M059J (cell line): Measurements from ENCODE around the gene PCLAF. TPM values are rescaled to one million over a fixed set of nuclear protein-coding genes. Genes with fewer than 3 reads are reported as not detected.
"Not testable (repeated sequence)": the region's sequence is repeated elsewhere in the genome, so short reads cannot be mapped to it uniquely, and the experiment has no call there.

Source experiments
- DNase-seq: peaks from one replicate; pipeline ENCODE4 v3.0.0-alpha.2; 2012; ENCODE audit warnings: low read depth
- total RNA-seq: library from RNA; depleted of rRNA; stranded (reverse); fragments of >200 nt; shearing (Covaris generic); gene quantifications from 2 replicates; pipeline ENCODE4 v1.2.3, GENCODE V29; 2014; rRNA removed

The PCLAF gene, protein sequence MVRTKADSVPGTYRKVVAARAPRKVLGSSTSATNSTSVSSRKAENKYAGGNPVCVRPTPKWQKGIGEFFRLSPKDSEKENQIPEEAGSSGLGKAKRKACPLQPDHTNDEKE
- 90.7 and 163 TPM in 2 replicates for total RNA-seq

DNA sequence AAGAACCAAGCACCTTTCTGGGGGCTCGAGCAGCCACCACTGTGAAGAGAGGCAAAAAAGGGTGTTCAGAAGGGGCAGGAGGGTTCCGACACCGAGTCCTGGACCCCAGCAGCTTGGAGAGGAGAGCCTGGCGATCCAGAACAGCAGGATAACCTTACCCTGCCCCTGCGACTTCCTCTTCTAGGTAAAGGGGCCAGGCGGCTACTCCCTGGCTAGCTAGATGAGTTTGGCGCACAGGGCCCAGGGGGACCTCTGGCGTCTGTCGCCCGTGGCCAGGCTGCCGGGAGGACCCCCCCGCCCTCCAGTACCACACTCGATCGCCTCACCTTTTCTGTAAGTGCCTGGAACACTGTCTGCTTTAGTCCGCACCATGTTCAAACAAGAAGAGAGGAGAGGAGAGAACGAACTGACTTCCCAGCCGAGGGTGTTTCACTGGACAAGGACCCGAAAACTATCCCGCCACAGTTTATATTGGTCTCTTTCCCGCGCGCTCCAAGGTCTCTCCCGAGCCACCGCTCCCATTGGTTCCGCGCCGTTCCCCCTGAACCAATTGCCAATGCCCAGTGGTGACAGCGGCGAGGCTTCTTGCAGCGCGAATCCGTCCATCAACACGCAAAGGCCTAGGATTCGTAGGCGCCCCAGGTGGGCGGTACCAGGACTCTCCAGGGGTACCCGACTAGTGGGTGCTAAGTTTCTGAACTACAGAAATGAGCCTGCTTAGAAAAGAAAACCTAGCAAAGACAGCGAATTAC is at the start of gene PCLAF:
TSS of gene PCLAF (minus strand) at position 442 of the 752 bp plus-strand sequence. CDS start at position 372, 70 bp downstream.
- peak; percentile 99 for DNase-seq

DNA sequence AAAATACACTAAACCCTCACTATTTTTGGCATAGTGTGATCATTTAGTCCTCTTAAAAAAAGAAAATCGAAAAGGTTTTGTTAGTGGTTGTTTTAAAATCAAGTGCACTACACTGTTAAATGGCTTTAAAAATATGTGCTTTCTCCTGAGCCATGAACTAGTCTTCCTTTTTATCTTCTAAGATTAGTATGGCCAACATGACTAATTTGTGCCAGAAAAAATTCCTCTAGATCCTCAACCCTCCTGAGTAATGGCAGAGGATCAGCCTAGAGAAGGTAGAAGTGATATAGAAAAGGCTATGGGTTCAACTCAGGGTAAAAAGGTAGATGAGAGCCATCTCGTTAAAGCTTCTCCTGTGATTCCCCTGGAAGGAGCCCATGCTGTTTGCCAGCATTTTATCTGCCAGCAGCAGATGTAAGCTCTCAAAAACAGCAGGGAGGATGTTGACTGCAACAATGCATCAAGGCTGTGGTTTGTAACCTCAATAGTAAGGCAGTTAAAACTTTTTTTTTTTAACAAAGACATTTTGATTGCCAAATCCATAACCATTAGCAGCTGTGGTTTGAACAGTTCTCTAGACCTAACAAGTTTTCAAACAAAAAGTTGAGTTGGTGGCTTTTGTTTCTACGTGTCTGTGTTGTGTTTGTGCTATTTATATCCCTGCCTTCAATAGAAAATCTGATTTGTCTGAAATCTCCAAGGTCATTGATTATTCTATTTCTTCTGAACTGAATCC is 48.9 kb upstream of the PCLAF start:
- peak; percentile 69 for DNase-seq

DNA sequence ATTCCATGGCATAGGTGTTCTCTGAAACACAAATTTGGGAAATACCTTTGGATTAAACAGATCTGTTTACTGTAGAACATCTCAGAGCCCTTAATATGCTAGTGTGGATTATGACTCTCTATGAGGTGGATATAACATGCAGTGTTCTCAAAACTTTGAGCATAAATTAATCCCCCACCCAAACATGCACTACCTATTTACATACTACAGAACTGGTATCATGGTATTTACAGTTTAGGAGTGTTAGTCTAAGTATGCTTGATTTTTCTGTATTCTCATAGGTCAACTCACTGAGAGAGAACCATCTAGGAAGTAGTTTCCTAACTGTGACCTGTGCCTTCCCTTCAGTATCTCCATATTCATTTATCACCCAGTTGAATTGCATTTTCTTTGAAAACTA is 48.2 kb upstream of the PCLAF start:
- no peak for DNase-seq

DNA sequence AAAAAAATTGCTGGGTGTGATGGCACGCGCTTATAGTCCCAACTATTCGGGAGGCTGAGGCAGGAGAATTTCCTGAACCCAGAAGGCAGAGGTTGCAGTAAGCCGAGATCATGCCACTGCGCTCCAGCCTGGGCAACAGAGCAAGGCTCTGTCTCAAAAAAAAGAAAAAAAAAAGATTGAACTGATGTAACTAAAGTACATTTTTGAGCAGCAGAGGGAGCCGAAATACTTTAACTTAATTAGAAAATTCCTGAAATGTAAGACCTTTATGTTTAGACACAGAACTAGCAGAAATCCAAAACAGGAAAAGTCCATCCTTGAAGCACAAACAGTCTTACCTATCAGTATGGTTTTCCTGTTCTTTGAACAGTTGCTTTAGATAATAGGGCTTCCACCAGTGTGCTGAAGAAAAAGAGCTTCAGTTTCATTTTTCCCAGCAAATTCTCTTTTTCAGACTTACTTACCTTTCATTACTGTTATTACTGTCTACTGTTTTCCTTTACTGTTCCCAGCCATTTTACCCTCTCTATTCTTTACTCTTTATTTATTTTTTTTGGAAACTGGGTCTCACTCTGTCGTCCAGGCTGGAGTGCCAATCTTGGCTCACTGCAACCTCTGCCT is 45.7 kb upstream of the PCLAF start:
- peak; percentile 38 for DNase-seq

DNA sequence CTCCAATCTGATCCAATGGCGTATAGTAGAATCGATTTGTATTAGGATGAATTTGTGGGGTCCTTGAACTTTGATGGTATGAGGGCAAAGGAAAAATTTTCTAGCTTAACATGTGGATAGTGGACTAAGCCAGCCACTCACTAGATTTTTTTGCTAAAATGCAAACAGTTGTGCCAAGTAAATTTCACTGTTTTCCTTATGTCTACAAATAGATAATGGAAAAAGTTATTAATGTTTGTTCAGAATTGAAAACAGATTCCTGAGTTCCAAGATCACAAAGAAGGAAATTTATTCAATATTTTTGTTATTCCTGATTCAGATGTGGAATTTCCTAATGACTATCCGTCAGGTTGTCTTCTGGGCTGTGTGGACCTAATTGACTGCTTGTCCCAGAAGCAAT is 44.0 kb upstream of the PCLAF start:
- no peak for DNase-seq

DNA sequence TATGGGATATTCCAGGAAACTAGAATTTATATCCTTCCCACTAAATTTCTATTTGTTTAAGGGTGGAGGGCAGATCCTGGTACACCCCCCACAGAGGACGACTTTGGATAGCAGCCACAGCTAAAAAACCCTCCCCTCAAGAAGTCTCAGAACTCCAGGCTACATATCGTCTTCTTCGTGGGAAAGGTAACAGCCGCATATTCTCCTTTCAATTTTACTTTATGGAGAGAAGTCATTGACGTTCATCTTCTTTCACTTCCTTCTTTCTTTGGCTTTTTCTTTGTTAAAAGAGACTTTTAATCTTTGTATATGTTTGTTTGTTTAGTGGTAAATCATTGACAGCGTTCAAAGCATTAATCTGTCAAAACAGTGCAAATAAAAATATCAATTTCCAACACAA is 42.7 kb upstream of the PCLAF start:
- no peak for DNase-seq

DNA sequence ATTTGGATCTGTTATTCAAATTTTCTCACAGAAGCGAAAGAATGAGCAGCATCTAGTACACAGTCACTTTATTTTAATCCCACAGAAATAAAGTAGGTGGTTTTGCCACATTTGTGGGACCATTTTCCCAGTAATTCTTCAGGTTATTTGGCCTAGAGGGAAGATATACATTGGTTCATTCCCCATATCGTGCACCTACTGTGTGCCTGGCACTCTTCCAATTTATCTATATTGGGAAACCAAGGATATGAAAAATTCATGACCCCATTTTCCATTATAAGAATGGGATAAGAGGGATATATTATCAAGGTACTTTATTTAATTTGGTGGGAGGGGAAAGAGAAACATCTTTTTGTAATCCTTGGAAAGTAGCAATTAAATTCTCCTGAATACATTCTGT is 41.5 kb upstream of the PCLAF start:
- DNase-seq = no peak

DNA sequence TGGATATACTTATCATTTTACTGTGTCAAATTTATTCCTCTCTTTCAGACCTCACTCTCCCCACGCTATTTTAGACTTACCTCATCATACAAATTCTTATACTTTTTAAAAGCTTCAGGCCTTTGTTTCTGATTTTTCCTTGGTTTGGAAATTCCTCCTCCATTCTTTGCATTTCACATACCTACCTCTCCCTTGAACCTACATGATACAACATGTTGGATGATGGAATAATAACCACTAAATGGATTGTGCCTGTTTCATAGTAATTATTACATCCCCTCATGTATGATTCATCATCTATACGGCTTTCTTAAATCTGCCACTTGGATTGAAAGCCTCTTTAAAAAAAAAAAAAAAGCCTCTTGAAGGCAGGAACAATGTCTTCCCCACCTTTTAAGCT is 31.0 kb upstream of the PCLAF start:
- DNase-seq = no peak

DNA sequence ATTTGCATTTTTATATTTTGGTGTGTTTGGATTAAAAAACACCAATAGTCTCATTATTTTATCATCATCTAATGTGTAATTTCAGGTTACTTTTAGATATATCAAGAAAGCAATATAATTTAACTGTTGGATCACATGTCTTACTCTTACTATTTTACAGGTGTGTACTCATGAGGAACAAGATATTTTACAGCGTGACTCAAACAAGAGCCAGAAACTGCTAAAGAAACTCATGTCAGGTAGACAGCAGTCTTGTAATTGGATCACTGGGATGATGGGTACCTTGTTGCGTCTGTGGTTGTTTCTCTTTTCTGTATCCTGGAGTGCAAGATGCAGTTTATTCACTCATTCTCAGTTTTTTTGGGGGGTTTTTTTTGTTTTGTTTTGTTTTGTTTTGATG is 19.3 kb upstream of the PCLAF start:
- no peak for DNase-seq

DNA sequence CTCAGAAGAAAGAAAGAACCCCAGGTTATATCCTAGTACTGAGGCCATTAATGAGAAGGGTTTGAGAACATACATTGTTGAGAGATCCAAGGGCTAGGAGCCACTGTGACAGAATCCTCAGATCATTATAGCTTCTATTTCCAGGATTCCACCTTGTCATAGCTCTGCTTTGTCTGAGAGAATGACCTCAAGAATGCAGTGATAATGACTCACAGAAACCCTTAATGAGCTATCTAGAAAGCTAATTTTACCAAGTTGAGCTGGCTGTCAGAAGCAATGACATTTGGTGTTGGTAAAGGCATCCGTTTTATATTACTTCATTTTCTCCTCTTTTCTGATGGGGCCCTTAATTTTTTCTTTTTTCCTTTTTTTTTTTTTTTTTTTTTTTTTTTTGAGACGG is 17.3 kb upstream of the PCLAF start:
- DNase-seq = peak; percentile 35

DNA sequence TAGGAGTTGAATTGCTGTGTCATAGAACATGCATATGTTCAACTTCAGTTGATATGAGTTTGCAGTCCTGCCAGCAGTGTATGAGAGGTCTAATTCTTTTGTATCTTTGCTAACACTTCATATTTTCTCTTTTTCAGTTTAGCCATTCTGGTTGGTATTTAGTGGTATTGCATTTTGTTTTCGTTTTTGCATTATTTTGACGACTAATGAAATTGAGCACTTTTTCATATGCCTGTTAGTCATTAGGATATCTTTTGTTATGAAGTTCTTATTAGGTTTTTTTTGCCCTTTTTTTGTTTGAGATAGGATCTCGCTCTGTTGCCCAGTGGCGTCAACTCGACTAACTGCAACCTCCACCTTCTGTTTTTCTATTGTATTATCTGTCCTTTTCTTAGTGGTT is 15.5 kb upstream of the PCLAF start:
- no peak for DNase-seq

DNA sequence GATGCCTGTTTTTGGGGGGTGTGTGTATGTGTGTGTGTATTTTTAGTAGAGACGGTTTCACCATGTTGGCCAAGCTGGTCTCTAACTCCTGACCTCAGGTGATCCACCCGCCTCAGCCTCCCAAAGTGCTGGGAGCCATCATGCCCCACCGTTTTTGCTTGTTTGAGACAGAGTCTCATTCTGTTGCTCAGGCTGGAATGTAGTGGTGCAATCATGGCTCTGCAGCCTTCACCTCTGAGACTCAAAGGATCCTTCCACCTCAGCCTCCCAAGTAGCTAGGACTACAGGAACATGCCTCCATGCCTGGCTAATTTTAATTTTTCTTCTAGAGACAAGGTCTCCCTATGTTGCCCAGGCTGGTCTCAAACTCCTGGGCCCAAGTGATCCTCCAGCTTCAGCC is 11.2 kb upstream of the PCLAF start:
- not testable (repeated sequence) for DNase-seq

DNA sequence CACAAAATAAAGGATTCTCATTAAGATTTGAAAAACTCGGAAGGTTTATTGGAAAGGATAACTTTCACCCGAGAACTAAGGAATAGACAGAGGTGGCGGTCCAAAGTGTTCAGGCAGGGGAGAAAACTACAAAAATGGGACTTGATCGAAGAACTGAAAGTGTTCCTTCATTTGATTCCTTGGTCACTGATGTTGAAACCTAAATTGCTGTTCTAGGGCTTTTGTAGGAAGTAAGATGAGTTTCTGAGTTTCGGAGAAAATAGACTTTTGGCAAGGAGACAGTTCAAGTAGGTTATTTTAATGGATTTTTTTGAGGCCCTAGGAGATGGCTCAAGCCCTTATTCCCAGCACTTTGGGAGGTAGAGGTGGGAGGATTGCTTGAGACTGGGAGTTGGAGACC is 7.8 kb upstream of the PCLAF start:
- DNase-seq = no peak

DNA sequence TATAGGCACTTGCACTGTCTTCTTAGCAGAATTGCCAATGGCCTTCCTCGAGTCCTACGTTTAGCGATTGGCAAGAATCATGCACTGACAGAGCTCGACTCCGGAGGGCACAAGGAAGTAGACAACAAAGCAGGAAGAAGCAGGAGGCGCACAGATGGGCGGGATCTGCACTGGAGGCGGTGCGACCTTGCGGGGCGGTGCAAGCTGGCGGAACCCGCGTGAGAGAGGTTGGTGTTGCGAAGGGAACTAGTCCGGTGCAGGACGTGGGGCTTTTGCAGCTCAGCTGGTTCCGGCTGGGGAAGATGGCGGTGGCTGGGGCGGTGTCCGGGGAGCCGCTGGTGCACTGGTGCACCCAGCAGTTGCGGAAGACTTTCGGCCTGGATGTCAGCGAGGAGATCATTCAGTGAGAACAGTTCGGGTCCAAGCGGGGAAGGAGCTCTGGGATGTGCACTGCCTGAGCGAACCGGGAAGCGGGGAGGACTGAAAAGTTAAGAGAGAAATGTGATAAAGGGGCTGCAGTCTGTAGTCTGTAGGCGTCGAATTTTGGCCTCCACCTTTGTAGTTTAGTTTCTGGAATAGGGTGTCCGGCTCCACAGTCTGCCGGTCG is 6.4 kb upstream of the PCLAF start, which contains the start of gene TRIP4:
TSS of gene TRIP4 (plus strand) at position 275 of the 607 bp plus-strand sequence. CDS start at position 303, 28 bp downstream.
- peak; percentile 95 for DNase-seq

DNA sequence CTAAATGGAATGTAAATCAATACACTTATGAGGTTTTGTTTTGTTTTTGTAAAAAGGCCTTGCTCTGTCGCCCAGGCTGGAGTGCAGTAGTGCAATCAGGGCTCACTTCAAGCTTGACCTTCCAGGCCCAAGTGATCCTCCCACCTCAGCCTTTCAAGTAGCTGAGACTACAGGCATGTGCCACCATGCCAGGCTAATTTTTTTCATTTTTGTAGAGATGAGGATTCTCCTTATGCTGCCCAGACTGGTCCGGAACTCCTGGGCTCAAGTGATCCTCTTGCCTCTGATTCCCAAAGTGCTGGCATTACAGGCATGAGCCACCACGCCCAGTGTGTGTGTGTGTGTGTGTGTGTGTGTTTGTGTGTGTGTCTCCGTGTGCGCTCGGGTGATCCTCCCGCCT is 5.0 kb upstream of the PCLAF start:
- no peak for DNase-seq

DNA sequence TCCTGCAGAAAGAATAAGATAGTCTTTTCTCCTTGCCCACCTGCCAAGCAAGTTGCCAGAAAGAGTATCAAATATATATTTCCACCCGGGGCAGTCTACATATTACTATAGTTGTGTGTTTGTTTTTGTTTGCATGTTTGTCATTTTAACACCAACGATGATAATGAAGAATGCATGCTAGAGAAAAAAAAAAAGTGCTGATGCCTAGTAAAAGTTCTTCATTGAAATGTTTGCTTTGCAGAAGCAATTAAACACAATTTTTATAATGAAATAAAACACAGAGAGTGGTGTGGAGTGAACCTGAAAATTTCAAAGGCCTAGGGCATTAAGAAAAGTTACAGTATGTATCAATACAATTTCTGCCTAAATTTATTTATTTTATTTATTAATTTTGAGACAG is 2.5 kb upstream of the PCLAF start:
- no peak for DNase-seq

DNA sequence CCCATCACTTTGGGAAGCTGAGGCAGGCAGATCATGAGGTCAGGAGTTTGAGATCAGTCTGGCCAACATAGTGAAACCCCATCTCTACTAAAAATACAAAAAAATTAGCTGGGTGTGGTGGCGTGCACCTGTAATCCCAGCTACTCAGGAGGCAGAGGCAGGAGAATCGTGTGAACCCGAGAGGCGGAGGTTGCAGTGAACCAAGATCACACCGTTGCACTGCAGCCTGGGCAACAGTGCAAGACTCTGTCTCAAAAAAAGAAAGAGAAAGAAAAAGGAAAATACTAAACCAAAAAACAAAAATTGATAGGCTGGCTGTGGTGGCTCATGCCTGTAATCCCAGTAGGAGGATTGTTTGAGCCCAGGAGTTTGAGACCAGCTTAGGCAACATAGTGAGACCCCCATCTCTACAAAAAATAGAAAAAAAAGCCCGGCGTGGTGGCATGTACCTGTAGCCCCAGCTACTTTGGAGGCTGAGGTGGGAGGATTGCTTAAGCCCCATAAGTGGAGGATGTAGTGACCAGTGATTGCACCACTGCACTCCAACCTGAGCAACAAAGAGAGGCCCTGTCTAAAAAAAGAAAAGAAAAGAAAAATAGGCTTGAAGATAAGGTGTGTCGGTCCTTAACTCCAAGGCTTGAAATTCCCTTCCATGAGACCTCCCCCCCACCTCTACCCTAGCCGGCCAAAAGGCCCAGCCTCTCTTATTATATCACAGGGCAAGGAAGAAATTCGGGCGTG is 941 bp downstream of the PCLAF start:
- DNase-seq = not testable (repeated sequence)

DNA sequence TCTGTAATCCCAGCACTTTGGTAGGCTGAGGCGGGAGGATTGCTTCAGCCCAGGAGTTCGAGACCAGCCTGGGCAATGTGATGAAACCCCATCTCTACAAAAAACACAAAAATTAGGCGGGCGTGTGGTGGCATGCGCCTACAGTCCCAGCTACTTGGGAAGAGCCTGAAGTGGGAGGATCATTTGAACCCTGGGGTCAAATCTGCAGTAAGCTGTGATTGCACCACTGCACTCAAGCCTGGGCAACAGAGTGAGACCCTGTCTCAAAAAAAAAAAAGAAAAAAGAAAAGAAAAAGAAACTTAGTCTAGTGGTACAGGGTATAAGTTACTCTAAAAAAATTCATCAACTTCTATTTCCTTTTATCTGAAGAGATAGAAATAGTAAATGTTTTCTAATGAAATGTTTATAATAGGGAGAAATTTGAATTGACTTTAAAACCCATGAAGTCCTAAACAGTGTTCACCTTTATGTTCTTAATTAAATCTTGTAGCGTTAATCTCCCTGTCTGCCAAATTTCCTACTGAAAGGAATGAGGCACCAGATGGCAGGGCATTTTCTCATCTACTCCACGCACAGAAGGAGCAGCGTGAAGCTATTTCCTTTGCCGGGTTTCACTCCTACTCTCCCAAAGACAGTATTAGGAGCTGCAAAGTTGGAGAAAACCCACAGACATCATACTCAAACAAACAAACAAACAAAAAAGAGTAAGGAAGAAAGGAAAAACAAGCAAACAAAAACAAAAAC is 1.9 kb downstream of the PCLAF start:
- DNase-seq = peak; percentile 9

DNA sequence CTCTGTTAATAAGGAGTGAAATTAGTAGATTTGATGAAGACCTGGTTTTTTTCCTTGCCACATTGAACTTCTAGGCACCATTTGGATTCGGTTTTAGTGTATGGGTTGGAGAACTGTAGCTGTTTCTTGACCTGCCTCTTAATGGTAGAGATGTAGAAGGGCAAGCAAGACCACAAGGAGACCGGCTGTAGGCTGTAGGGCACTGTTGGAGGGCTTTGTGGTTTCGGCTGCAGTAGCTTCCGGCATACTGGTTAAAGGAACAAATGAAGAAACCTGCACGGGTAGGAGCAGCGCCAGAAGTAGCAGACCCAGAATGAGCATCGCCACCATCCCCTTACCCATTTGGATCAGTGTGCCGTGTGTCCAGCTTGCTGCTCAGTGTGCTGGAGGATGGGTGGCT is 7.9 kb downstream of the PCLAF start:
- no peak for DNase-seq

DNA sequence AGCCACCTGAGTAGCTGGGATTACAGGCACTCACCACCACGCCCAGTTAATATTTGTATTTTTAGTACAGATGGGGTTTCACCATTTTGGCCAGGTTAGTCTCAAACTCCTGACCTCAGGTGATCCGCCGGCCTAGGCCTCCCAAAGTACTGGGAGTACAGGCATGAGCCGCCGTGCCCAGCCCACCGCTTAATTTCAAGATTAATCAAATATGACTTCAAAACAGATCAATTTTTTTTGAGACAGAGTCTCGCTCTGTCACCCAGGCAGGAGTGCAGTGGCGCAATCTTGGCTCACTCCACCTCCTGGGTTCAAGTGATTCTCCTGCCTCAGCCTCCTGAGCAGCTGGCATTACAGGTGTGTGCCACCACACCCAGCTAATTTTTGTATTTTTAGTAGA is 9.9 kb downstream of the PCLAF start:
- not testable (repeated sequence) for DNase-seq
